ENCODE data around the gene GPRIN1. TPM values are rescaled to one million over a fixed set of nuclear protein-coding genes. Genes with fewer than 3 reads are reported as not detected.
"Not testable (repeated sequence)": the region's sequence is repeated elsewhere in the genome, so short reads cannot be mapped to it uniquely, and the experiment has no call there.

GPRIN1 gene
- polyA plus RNA-seq, 3 donors, result 1.7 to 1.8 (median 1.7) TPM

GRCh38 chr5:176599749-176600430, 10.1 kb downstream of the GPRIN1 start:
- DNase-seq (ENCODE audit: low read depth in 3 of 3, low spot score in 2 of 3), result not testable (repeated sequence)

DNA sequence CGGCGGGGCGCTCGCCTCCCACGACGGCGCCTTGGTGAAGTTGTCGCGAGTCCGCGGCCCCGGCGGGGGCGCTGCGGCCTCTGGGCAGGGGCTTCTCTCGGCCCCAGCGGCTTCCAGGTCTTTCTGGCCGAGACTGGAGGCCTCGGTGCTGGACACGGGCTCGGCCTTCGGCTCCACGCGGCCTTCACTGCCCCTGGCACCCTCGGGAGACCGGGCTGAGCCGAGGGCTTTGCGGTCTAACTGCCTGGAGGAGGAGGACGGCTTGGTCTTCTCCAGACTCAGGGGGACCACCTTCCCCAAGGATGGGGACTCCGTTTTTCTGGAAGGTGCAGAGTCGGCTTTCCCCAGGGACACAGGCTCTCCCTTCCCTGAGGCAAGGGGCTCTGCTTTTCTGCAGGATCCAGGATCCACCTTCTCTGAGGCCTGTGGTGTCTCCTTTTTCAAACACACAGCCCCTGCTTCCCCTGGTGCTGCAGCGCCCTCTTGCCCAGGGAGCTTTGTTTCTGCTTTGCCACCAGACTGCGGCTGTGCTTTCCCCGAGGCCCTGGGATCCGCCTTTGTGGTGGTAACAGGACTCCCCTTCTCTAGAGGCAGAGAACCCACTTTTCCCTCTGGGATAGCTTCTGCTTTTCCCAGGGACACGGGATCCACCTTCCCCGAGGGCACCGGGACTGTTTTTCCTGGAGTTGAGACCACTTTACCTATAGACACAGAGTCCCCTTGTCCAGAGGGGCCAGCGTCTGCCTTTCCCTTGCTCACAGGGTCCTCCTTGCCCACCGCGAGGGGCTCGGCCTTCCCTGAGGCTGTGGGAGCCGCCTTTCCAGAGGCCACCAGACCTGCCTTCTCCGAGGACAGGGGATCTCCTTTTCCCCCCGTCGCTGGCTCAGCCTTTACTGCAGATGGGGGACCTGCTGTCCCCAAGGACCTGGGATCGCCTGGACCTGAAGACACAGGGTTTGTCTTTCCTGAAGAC, 12.3 kb downstream of the GPRIN1 start:
- DNase-seq (ENCODE audit: low read depth in 3 of 3, low spot score in 2 of 3), result no peak

DNA sequence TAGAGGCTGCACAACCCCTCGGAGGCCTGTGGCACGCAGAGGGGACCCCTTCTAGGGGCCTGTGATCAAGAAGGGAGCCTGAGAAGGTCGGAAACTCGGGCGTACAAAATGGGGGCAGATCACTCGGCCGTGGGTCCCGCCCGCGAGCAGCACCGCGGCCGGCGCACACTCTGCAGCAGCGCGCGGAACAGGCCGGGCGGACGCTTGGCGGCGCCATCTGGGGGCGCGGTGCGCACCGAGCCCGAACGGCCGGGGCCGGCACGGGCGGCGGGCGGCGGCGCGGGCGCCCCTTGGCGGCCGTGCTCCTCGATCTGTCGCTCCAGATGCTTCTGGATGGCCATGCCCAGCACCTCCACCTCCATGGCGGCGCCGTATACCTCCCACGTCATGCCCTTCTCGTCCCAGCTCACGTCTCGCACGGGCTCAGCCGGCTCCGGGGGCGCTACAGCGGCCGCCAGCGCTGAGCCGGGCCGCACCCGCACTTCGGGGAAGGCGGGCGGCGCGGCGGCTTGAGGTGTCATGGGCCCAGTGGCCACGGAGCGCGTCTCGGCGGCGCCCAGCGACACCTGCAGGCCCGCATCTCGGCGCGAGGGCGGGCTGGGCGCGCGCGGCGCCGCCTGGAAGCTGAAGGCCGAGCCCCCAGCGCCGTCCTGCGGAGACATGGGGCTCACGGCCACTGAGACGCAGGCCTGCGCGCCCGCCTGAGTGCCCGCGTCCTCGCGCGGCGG, 13.1 kb downstream of the GPRIN1 start:
- peak in 1 of 3 donors; percentile 17 for DNase-seq (ENCODE audit: low read depth in 3 of 3, low spot score in 2 of 3)

DNA sequence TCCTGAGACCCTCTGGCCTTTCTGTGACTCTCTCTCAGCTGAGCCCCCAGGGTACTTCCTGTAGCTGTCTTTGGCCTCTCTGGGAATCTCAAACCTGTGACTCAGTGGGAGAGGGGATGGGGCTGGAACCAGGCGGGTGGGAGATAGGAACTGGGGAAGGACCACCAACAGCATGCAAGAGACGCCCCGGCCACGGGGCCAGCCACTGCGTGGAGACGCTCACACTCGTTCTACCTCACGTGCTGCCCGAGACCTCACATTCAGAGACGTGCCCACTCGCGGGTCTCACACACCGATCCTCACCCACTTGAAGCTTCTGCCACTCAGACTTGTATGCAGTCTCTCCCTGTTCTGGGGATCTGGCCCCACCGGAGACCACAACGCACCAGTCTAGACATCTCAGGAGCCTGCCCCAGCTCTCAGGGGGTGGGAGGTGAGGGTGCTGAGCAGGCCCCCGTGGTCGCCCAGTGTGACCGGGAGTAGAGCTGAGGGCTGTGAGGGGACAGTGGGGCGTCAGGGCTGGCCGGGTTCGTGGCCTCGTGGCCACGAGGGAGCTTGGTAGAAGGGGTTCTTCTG, 13.8 kb downstream of the GPRIN1 start:
- no peak for DNase-seq (ENCODE audit: low read depth in 3 of 3, low spot score in 2 of 3)

GRCh38 chr5:176595386-176595943, 14.5 kb downstream of the GPRIN1 start:
- no peak for DNase-seq (ENCODE audit: low read depth in 3 of 3, low spot score in 2 of 3)

- no peak for DNase-seq (ENCODE audit: low read depth in 3 of 3, low spot score in 2 of 3)
These were observed 15.4 kb downstream of the GPRIN1 start for GRCh38 chr5:176594554-176594953.

DNA sequence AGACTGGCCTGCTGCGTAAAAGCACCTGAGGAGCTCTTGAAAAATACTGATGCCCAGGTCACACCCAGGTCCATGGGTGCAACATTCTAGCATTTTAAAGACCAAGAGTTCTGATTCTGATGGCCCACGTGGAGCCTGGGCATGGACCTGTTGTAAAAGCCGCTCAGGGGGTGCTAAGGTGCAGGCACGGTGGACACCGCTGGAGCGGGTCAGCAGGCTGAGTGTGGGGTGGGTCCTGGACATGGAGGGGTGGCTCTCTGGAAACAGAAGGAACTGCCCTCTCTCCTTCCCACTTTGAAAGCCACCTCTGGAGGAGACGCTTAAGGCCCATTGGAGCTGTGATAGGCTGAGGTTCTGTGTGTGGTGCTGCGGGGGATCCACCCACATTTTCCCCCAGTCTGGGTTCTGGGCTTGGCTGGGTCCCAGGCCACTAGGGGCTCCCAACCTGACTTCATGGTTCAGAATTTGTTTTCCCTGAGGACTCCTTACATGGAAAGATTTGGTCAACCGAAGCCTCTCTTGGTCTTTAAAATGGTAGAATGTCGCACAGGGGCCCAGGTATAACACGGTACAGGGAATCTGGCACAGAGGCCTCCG, 16.6 kb downstream of the GPRIN1 start:
- DNase-seq (ENCODE audit: low read depth in 3 of 3, low spot score in 2 of 3), result no peak

GRCh38 chr5:176592573-176592972, 17.4 kb downstream of the GPRIN1 start:
- DNase-seq (ENCODE audit: low read depth in 3 of 3, low spot score in 2 of 3), result no peak

DNA sequence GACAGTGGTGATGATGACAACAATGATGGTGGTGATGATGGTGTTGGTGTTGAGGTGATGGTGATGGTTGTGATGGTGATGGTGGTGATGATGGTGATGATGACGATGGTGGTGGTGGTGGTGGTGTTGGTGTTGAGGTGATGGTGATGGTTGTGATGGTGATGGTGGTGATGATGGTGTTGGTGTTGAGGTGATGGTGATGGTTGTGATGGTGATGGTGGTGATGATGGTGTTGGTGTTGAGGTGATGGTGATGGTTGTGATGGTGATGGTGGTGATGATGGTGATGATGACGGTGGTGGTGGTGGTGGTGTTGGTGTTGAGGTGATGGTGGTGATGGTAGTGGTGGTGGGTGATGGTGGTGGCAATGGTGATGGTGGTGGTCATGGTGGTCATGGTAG, 18.3 kb downstream of the GPRIN1 start:
- DNase-seq (ENCODE audit: low read depth in 3 of 3, low spot score in 2 of 3), result not testable (repeated sequence)

- DNase-seq (ENCODE audit: low read depth in 3 of 3, low spot score in 2 of 3), result no peak
These were observed 19.8 kb downstream of the GPRIN1 start for GRCh38 chr5:176590035-176590717.

GRCh38 chr5:176589039-176589769, 20.8 kb downstream of the GPRIN1 start:
- DNase-seq (ENCODE audit: low read depth in 3 of 3, low spot score in 2 of 3), result no peak

GRCh38 chr5:176588297-176588696, 21.7 kb downstream of the GPRIN1 start:
- DNase-seq (ENCODE audit: low read depth in 3 of 3, low spot score in 2 of 3), result no peak

DNA sequence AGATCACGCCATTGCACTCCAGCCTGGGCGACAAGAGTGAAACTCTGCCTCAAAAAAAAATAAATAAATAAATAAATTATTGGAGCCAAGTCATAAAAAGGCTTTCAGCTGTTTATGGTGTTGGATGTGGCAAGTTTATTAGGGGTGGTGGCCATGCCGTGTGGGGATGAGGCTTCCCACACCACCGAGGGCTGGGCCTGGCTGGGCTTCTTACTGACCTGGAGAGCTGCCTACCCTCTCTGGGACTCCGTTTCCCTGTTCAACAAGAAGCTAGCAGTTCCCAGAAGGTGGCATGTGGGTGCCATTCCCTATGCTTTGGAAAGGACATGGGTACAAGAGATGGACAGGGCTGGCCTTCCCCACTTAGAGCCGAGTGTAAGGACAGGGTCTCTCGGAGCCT, 22.6 kb downstream of the GPRIN1 start:
- DNase-seq (ENCODE audit: low read depth in 3 of 3, low spot score in 2 of 3), result no peak

DNA sequence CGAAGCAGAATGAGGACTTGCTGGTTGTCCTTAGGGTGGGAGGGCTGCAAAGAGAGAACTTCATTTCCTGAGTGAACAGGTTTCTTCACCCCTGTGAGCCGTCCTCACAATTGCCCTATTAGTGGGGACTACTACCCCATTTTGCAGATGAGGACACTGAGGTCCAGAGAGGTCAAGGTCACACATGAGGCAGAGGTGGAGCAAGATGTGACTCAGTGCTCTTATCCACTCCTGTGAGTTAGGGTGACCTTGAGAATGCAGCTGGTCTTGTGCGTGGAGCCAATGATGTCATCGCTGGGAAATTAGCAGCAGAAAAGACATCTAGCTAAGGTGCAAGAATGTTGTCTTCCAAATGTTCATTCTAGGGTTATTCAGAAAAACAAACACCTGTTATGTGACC, 26.9 kb downstream of the GPRIN1 start:
- no peak for DNase-seq (ENCODE audit: low read depth in 3 of 3, low spot score in 2 of 3)

DNA sequence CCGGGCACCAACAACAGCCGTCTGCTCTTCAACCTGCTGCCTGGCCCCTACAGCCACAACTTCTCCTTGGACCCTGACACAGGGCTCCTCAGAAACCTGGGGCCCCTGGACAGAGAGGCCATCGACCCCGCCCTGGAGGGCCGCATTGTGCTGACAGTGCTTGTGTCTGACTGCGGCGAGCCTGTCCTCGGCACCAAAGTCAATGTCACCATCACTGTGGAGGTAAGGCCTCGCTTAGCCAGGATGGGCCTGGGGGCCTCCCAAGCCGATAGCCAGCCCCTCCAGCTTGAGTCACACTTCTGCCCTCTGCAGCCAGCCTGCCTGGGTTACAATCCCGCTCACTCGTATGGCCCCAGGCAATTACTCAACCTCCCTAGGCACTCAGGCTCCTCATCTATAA, 28.6 kb downstream of the GPRIN1 start:
- DNase-seq (ENCODE audit: low read depth in 3 of 3, low spot score in 2 of 3), result no peak

GRCh38 chr5:176579323-176579722, 30.6 kb downstream of the GPRIN1 start:
- no peak for DNase-seq (ENCODE audit: low read depth in 3 of 3, low spot score in 2 of 3)

- no peak for DNase-seq (ENCODE audit: low read depth in 3 of 3, low spot score in 2 of 3)
These were observed 31.6 kb downstream of the GPRIN1 start for GRCh38 chr5:176578391-176578808.

DNA sequence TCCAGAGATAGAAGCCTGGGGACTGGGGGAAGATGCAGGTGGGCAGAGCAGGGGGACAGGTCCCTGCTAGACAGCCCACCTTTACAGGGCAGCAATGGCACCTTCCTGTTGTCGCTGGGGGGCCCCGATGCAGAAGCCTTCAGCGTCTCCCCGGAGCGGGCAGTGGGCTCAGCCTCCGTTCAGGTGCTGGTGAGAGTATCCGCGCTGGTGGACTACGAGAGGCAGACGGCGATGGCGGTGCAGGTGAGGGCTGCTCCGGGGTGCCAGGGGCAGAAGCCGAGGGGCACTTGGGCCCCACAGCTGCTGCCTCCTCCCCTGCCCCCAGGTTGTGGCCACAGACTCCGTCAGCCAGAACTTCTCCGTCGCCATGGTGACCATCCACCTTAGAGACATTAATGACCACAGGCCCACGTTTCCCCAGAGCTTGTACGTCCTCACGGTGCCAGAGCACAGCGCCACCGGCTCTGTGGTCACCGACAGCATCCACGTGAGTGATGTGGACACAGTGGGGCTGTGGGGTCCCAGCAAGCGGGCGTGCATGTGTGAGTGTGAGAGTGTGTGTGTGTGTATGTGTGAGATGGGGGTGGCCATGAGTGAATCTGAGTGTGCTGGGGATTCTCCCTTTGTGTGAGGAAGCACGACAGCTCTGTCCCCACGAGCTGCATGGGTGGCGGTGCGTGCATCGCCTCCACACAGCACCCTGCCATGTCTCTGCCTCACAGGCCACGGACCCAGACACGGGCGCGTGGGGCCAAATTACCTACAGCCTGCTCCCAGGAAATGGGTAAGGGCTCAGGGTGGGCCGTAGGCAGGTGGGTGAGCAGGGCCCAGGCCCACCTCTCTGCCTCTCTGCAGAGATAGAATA, 32.4 kb downstream of the GPRIN1 start:
- peak in 1 of 3 donors; percentile 37 for DNase-seq (ENCODE audit: low read depth in 3 of 3, low spot score in 2 of 3)

All from right renal cortex interstitium (tissue), 3 donors.